Measurements from ENCODE around the gene SLC9A9. TPM values are rescaled to one million over a fixed set of nuclear protein-coding genes. Genes with fewer than 3 reads are reported as not detected.

The SLC9A9 gene
- total and polyA plus RNA-seq, 9 of the 15 experiments (the other 6 are each of a cell fraction or from before 2014, with no cell fraction given) = 0.03 to 0.13 TPM; not detected in 7

DNA sequence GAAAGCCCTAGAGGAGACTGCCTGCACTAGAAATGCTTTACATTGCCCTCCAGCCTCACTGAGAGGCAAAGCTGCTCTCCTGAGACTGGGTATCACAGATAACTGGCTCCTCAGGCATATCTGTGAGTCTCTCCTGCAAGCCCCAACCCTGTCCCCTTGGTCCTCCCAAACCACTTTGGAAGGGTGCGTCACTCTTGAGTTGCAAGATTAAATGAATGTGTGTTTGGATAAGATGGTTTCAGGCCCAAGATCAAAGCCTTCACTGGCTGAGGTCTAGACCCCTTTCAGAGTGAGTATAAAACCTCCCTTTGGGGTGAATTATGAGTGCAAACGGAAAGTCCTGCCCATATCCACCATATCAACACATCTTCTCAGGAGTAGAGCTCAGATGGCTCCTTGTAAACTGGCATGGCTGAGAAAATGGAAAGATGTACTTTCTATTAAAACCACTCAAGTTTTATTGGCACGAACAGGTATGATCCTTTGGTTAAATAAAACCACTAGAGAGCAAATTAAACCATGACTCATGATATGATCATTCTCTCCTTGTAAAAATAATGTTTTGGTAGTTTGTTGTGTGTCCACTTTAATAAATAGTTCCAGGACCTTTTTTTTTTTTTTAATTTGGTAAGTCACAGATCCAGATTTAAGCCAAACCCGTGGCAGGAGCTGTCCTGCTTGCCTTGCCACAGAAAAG is 564.7 kb downstream of the SLC9A9 start (continued):
- TF ChIP-seq, protein P1, sequence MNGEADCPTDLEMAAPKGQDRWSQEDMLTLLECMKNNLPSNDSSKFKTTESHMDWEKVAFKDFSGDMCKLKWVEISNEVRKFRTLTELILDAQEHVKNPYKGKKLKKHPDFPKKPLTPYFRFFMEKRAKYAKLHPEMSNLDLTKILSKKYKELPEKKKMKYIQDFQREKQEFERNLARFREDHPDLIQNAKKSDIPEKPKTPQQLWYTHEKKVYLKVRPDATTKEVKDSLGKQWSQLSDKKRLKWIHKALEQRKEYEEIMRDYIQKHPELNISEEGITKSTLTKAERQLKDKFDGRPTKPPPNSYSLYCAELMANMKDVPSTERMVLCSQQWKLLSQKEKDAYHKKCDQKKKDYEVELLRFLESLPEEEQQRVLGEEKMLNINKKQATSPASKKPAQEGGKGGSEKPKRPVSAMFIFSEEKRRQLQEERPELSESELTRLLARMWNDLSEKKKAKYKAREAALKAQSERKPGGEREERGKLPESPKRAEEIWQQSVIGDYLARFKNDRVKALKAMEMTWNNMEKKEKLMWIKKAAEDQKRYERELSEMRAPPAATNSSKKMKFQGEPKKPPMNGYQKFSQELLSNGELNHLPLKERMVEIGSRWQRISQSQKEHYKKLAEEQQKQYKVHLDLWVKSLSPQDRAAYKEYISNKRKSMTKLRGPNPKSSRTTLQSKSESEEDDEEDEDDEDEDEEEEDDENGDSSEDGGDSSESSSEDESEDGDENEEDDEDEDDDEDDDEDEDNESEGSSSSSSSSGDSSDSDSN (IDR thresholded peaks at IDR 0.05; ENCODE audit: borderline replicate concordance in 1 of 2, low read depth in 2 of 2, low read length in 2 of 2) = 0 out of 4 replicates have a peak, but pooled peaks of 1 of the 2 experiments have one; percentile 39
- TF ChIP-seq CREB1 (IDR thresholded peaks at IDR 0.05) = peak; percentile 82; the same call in 1 of the 2 replicates
- no peak for TF ChIP-seq CREB1 (CRISPR knock-in tag; IDR thresholded peaks at IDR 0.05)
- TF ChIP-seq ZNF274 (IDR thresholded peaks at IDR 0.05; ENCODE audit: borderline replicate concordance, low read depth, low read length) = peak; percentile 62; the same call in 1 of the 2 replicates
- TF ChIP-seq, protein P2, sequence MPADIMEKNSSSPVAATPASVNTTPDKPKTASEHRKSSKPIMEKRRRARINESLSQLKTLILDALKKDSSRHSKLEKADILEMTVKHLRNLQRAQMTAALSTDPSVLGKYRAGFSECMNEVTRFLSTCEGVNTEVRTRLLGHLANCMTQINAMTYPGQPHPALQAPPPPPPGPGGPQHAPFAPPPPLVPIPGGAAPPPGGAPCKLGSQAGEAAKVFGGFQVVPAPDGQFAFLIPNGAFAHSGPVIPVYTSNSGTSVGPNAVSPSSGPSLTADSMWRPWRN (IDR thresholded peaks at IDR 0.05; ENCODE audit: low read depth) = no peak
- TF ChIP-seq RFX7 (CRISPR knock-in tag; IDR thresholded peaks at IDR 0.05) = no peak
- no peak for TF ChIP-seq ZFP36 (IDR thresholded peaks at IDR 0.05; ENCODE audit: low read depth, low read length, partially characterized antibody)
- no peak for TF ChIP-seq DIDO1 (tag; IDR thresholded peaks at IDR 0.05; ENCODE audit: low read depth)
- no peak for TF ChIP-seq PRMT5 (CRISPR knock-in tag; IDR thresholded peaks at IDR 0.05)
- TF ChIP-seq, protein P3, sequence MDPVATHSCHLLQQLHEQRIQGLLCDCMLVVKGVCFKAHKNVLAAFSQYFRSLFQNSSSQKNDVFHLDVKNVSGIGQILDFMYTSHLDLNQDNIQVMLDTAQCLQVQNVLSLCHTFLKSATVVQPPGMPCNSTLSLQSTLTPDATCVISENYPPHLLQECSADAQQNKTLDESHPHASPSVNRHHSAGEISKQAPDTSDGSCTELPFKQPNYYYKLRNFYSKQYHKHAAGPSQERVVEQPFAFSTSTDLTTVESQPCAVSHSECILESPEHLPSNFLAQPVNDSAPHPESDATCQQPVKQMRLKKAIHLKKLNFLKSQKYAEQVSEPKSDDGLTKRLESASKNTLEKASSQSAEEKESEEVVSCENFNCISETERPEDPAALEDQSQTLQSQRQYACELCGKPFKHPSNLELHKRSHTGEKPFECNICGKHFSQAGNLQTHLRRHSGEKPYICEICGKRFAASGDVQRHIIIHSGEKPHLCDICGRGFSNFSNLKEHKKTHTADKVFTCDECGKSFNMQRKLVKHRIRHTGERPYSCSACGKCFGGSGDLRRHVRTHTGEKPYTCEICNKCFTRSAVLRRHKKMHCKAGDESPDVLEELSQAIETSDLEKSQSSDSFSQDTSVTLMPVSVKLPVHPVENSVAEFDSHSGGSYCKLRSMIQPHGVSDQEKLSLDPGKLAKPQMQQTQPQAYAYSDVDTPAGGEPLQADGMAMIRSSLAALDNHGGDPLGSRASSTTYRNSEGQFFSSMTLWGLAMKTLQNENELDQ (CRISPR knock-in tag; IDR thresholded peaks at IDR 0.05; ENCODE audit: borderline replicate concordance) = no peak
- TF ChIP-seq ILF3 (IDR thresholded peaks at IDR 0.05; ENCODE audit: borderline replicate concordance) = no peak
- no peak for TF ChIP-seq MEF2A (IDR thresholded peaks at IDR 0.05; ENCODE audit: control insufficient read depth, low read depth, low read length)
- no peak for TF ChIP-seq ARHGAP35 (IDR thresholded peaks at IDR 0.05; ENCODE audit: partially characterized antibody)
- TF ChIP-seq, protein P4, sequence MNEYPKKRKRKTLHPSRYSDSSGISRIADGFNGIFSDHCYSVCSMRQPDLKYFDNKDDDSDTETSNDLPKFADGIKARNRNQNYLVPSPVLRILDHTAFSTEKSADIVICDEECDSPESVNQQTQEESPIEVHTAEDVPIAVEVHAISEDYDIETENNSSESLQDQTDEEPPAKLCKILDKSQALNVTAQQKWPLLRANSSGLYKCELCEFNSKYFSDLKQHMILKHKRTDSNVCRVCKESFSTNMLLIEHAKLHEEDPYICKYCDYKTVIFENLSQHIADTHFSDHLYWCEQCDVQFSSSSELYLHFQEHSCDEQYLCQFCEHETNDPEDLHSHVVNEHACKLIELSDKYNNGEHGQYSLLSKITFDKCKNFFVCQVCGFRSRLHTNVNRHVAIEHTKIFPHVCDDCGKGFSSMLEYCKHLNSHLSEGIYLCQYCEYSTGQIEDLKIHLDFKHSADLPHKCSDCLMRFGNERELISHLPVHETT (CRISPR knock-in tag; conservative IDR thresholded peaks at IDR 0.05 in 1 of 2, IDR thresholded peaks at IDR 0.05 in 1 of 2) = no peak
- TF ChIP-seq ZNF316 (IDR thresholded peaks at IDR 0.05) = no peak
- no peak for TF ChIP-seq TGIF2 (CRISPR knock-in tag; IDR thresholded peaks at IDR 0.05)
- TF ChIP-seq, protein P5, sequence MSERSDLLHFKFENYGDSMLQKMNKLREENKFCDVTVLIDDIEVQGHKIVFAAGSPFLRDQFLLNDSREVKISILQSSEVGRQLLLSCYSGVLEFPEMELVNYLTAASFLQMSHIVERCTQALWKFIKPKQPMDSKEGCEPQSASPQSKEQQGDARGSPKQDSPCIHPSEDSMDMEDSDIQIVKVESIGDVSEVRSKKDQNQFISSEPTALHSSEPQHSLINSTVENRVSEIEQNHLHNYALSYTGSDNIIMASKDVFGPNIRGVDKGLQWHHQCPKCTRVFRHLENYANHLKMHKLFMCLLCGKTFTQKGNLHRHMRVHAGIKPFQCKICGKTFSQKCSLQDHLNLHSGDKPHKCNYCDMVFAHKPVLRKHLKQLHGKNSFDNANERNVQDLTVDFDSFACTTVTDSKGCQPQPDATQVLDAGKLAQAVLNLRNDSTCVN (CRISPR knock-in tag; IDR thresholded peaks at IDR 0.05) = no peak
- no peak for TF ChIP-seq KDM4B (IDR thresholded peaks at IDR 0.05; ENCODE audit: borderline replicate concordance in 2 of 2, low read depth in 1 of 2)
- no peak for TF ChIP-seq KAT8 (IDR thresholded peaks at IDR 0.05; ENCODE audit: low read depth)
